DMS79 treated with DMSO at 0.1 percent for 48 hours (cell line): ENCODE data around the gene MFNG.
"Not testable (repeated sequence)": the region's sequence is repeated elsewhere in the genome, so short reads cannot be mapped to it uniquely, and the experiment has no call there.

ENCODE experiments used
- DNase-seq: peaks from one replicate; lab custom pipeline; 2025; lab: John Stamatoyannopoulos, UW

Gene MFNG, protein sequence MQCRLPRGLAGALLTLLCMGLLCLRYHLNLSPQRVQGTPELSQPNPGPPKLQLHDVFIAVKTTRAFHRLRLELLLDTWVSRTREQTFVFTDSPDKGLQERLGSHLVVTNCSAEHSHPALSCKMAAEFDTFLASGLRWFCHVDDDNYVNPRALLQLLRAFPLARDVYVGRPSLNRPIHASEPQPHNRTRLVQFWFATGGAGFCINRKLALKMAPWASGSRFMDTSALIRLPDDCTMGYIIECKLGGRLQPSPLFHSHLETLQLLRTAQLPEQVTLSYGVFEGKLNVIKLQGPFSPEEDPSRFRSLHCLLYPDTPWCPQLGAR

DNA sequence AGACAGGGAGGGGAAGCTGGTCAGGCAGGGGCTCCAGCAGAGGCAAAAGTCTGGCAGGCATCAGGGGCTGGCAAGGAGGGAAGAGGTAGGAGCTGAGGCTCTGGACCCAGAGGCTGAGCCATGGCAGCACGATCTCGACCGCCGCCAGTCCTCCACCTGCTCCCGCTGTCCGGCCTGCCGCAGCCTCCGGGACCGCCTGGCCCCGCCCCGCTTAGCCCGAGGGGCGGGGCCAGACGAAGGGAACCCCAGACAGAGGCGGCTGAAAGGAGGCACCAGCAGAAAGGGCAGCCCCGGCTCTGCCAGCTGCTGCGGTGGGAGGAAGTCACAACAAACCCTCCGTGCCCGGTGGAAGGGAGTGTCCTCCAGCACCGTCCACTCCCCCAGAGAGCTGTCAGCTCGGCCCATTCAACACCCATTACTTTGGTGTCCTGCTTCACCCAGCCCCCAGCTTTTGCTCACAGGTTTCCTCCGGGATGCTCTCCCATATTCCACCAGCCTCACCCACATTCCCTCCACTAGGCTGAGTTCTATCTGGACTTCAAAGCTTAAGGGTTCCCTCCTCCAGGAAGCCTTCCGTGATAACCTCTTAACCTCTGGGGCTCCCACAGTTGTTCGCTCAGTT lies at the start of gene MFNG:
MFNG (minus strand) TSS at position 161 of the 622 bp plus-strand sequence. CDS start 207 bp downstream, outside the sequence.
- no peak for DNase-seq

DNA sequence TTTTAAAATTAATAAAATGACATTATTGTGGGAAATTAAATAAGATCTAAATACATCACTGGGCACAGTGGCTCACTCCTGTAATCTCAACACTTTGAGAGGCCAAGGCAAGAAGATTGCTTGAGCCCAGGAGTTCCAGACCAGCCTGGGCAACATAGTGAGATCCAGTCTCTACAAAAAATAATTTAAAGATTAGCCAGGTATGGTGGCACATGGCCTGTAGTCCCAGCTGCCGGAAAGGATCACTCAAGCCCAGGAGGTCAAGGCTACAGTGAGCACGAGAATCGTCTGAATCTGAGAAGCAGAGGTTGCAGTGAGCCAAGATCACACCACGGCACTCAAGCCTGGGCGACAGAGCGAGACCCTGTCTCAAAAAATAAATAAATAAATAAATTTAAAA lies 49.0 kb upstream of the MFNG start:
- no peak for DNase-seq

DNA sequence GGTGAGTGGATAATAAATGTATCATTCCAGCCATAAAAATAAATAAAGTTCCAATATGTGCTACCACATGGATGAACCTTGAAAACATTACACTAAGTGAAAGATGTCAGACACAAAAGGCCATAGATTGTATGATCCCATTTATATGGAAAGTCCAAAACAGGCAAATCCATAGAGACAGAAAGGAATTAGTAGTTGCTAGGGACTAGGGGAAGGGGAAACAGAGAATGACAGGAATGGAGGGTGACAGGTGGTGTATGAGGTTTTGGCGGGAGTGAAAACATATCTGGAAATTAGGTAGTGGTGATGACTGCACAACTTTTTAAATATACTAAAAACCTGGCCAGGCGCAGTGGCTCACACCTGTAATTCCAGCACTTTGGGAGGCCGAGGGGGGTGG lies 48.3 kb upstream of the MFNG start:
- DNase-seq: no peak

DNA sequence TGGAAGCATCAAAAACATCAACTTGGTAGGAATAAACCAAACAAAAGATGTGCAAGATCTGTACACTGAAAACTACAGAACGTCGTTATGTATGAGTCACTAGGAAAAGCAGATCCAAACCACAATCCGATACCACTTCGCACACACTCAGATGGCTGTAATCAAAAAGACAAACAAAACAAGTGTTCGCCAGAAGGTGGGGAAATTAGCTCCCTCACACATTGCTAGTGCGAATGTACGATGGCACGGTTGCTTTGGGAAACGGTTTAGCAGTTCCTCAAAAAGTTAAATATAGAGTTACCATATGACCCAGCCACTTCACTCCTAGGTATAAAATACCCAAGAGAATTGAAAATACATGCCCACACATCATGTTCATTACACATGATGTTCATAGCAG lies 47.8 kb upstream of the MFNG start:
- DNase-seq: no peak

DNA sequence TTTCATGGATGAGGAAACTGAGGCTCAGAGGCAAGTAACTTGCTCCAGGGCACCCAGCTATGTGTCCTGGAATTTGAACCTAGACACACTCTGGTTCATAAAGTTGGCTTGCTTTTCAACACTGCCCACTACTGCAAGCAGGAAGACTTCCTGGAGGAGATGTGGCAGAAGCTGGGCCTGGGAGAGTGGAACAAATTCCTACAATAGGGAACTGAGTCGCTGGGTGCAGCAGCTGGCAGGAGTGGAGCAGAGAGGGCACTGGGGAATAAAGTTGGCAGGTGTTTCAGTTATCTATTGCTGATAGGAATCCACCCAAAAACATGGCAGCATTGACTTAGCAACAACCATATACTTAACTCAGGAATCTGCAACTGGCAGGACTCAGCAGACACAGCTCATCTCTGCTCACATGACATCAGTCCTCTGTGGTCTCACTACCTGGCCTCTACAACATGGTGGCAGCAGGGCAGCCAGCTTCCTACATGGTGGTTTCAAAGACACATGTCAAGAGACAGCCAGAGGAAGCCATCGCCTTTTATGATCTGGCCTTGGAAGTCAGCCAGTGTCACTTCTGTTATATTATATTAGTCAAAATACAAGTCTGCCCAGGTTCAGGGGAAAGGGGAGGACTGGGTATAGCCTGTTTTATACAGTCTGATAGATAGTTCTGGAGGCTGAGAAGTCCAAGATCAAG lies 43.6 kb upstream of the MFNG start:
- DNase-seq: no peak

DNA sequence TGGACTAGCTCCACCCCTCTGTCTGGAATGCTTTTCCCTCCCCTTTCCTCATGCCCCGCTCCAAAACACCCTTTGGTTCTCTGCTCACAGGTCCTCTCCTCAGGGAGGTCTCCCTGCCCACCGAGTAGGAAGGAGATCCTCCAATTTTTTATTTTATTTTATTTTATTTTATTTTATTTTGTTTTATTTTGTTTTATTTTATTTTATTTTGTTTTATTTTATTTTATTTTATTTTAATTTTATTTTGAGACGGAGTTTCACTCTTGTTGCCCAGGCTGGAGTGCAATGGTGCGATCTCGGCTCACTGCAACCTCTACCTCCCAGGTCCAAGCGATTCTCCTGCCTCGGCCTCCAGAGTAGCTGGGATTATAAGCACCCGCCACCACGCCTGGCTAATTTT lies 41.8 kb upstream of the MFNG start:
- not testable (repeated sequence) for DNase-seq

DNA sequence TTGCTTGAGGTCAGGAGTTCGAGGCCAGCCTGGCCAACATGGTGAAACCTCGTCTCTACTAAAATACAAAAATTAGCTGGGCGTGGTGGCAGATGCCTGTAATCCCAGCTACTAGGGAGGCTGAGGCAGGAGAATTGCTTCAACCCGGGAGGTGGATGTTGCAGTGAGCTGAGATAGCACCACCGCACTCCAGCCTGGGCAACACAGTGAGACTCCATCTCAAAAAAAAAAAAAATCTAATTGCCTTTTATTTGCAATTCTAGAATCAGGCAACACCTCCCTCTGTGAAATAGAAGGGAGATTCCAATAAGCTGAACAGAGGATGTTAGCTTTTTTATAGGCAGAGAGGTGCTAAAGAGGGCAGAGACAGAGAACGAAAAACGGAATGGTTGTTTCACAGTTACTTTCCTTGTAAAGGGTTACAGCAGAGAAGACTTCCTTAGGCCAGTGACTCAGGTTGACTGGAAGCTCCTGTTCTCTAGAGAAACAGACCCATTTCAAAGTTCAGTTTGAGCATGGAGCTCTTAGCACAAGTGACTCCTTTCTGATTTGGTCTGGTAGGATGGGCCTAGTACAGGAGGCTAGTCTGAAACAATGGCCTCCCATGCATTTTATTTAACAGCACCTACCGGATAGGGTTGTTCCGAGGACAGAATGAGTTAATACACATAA lies 41.0 kb upstream of the MFNG start:
- not testable (repeated sequence) for DNase-seq

DNA sequence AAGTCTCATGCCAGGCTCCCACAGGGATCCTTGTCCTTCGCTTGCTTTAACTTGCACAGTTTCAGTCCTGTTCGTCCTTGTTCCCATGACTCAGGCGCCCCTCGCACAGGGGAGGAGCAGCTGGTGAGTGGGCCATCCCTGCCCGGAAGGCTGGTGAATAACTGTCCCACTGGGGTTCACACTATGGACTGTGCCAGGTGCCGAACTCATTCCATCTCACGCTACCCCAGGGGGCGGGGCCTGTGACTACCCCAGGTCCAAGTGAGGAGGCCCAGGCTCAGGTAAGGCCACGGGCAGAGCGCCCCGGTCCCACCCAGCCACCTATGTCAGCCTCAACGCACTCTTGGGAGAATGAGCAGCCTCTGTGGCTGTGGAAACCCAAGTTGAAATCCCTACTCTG lies 40.2 kb upstream of the MFNG start:
- DNase-seq: no peak

DNA sequence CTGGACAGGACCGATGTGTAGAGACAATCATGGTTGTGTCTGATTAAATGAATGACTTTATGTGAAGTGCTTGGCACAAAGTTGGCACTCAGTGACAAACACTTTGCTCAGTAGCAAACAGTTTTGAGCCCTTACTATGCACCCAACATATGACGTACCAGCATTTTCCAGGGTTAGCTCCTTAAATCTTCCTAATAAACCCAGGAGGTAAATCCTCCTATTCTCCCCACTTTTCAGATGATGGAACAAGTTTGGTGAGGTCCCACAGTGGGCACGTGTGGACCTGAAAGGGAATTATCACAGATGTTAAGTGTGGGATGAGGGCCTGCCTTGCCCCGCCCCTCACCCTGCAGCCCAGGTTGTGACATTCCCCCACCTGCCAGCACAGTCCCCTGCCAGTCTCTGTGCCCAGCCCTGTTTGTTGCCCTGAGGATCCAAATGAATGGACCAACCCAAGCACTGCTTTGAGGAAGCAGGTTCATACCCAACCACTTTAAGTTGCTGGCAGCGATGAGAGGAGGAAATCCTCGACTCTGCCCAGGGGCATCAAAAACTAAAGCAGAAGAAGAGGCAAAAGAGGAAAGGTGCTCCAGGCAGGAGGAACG lies 39.7 kb upstream of the MFNG start:
- no peak for DNase-seq

DNA sequence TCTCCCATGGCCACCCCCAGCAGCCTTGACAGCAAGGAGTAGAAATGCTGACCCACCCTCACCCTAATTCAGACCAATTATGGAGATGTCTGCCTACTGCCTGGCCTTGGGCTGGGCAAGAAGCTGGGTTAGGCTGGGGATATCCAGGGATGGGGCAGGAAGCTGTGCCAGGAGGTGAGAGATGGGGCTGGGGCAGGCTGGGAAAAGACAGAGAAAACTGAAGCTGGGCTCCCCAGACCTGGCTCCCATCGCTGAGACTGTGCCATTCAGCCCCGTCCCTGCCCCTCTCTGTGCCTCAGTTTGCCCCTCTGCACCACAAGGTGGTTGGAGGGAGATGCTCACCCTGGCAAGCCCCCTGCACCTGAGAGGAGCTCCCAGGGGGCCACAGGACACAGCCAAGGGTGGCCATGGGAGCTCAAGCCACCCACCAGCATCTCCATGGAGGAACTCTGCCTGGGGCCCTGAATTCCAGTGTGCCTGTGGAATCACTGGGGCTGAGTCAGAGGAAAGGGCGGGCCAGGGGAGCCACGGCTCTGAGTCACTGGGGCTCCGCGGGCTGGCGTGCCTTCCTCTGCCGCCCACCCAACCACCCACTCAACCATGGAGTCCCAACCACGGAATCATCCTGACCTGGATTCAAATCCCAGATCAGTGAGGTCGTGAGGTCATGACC lies 39.0 kb upstream of the MFNG start:
- DNase-seq: no peak

DNA sequence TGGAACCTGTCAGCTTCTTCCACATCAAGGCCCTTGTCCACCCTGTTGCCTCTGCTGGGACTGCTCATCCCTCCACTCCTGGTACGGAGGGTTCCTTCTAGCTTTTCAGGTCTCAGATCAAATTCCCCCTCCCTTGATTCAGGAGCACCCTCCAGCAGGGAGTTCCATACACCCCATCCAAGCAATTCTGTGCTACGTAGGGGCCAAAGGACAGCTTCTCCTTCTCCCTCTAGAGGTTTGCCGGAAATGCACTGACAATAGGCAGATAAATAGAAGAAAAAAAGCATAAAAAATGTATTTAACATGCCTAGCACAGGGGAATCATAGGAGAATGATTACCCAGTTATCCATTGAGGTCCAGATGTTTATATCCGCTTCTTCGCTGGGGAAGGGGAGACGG lies 36.3 kb upstream of the MFNG start:
- DNase-seq: no peak

DNA sequence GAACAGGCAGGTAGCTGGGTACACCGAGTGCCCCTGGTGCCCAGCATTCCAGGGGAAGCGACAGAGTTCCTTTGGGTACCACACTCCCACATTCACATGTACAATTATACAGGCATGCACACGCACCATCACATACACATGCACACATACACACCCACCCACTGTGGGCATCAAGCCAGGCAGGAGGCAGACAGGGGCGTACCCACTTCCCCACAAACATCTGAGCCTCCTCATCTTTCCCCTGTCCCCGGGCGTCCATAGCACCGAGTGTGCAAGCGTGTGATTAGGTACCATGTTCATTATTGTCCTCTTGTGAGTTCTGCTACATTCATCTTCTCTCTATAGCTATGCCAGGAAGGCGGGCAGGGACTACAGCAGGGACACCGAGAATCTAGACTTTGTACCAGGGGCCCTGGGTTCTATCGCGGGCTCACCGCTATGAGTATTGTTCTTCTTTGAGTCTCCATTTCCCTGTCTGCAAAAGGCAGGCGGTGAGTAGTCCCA lies 35.1 kb upstream of the MFNG start:
- DNase-seq: no peak

DNA sequence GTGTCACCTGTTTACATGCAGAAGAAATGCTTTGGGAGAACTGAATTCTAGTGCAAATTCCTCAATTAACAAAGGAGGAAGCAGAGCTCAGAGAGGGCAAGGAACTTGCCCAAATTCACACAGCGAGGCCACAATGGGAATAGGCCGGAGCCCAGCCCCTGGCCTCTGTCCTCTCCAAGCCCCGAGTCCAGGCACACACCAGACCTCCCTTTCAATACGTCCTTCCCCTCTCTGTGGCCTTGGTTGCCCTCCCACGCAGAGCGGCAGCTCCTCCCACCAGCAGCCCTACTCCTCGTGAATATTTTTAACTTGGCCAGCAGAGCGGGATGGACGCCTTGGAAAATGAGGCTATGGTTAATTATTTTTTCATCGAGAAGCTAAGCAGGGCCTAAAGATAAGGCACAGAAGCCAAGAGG lies 34.6 kb upstream of the MFNG start:
- DNase-seq: no peak

DNA sequence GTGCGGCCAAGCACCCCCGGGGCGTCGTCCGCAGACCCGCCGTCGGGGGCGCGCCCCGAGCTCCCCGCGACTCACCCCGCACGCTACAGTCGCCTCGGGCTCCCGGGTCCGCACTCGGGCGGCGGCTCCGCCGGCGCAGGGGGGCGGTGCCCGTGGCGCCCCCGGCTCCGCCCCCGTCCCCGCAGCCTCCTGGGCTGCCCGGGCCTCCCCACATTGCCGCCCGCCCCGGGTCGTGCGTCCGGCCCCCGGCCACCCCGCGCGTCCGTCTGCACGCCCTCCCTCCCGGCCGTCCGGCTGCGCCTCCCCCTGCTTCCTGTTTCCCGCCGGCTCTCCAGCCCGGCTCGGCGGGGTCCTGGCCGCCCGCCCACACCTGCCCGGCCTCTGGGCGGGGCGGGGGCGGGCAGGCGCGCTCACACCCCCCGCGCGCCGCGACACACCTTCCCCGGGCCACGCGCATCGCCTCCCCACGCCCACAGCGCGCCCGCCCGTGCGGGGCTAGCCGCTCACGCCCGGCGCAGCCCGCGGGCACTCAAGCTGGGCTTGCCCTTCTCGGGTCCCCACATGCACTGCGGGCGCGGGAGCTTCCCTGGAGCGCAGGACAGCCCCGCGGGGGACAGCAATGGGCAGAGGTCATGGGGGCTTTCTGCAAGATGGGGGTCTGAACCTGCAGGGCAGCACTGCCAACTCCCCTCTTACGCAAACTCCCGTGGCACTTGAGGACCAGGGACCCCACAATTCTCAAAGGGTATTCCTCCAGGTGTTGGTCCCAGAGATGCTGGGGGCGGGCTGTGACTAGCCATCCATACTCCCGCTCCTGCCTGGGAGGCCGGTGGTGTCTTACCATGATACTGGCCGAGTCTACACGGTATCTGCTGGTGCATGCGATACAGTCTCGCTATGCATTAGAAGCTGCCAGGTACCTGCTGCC lies 33.3 kb upstream of the MFNG start, which contains the start of gene CARD10:
CARD10 (minus strand) TSS at position 148 of the 928 bp plus-strand sequence. CDS start 215 bp downstream, outside the sequence.
- no peak for DNase-seq

DNA sequence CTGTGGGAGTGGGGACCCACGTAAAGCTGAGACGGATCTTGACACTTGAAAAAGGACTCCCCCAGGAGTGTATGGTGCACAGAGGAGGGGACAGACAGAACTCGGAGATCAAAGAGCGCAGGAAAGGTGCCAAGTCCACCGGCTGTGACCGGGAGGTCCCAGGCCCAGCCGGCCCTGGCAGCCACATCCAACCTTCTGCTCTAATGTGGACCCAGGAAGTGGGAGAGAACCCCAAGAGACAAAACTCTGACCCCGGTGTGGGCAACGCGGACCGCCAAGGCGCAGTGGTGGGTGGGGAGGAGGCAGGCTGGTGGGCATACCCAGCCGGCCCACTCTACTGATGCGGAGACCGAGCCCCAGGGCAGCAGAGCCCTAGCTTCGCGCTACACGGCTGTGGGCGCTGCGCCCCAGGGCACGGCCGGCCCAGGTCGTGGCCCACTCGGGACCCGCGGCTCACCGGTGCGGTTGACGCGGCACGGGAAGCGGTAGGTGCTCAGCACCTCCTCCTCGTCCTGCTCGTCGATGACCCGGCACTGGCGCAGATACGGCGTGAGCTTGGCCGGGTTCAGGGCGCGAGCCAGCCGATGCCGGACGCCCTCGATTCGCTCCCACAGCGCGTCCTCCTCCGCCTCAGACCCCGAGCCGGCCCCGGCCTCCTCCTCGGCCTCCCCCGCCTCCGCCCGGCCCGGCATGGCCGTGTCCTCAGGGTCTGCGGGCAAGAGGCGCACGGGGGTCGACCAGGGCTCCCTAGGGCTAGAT lies 32.5 kb upstream of the MFNG start:
- no peak for DNase-seq

DNA sequence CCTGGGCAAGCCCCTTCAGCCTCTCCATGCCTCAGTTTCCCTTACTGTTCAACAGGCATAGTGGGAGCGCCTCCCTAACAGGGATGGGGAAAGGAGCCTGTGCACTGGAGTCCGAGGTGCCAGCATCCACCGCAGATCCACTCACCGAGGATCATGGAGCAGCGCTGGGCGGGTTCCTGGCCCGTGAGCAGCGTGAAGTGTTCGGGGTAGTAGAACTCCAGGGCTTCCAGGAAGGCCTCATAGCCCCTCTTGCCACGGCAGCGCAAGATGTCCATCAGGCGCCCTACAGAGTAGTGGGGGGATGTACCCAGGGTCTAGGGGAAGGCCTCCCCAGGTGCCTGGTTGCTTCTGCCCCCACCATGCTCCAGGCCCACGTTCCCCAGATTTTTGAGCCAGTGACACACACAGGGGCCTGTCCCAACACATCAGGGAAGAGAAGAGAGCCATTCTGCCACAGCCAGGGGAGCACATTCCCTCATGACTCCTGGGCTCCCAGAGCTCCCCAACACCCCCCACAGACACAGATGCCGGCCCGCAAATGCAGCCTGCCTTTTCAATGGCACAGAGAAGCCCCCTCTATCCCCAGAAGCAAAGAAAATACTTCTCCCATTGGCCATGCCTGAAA lies 31.8 kb upstream of the MFNG start:
- DNase-seq: no peak

DNA sequence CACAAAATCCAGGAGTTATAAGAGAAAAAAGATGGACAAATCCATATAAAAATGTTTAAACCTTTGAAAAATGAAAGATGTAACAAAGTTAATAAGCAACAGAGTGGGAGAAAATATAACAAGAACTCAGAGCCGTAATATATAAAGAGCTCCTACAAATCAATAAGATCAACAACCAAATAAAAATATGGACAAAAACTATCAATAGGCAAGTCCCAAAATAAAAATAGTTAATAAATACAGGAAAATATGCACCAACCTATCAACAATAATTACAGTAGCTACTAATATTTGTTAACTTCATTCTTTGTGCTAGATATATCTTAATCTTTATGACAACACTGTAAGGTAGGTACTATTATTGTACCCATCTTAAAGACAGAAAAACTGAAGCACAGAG lies 30.3 kb upstream of the MFNG start:
- DNase-seq: no peak

DNA sequence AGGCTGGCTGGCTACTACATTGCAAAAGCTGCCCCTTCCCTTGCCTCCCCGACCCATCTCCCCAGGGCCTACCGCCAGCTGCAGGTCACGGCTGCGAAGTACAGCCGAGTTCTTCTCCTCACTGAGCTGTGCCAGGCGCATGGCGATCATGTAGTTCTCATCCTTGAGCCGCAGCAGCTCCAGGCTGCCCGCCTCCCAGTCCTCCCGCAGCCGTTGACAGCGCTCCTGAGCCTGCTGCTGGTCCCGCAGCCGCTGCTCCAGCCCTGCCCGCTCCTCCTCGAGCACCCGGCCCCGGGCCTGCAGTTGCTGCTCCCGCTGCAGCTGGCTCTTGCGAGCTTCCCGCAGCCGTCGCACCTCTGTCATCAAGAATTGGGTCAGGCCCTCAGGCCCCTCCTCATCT lies 29.7 kb upstream of the MFNG start:
- no peak for DNase-seq

DNA sequence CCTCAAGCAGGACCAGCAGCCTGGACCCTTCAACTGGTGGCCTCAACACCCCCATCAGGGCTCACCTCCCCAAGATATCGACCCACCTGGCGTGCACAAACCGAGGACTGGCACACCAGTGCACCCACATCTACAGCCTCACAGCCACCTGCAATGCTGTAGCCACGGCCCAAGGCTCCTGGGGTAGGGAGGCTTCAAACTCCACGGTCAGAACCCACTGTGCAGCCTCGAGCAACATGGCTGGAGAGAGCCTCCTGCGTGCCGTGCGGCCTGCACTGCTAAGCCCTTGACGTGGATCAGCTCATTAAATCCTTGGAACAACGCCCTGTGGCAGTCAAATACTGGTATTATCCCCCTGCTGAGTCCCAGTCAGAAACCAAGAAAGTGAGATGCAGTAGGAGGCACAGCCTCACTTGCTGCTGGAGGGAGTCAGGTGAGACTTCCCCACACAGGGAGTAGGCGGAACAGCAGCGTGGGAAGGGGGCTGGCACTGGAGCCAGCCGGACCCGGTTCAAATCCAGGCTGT lies 28.4 kb upstream of the MFNG start:
- no peak for DNase-seq
